Measurements from ENCODE around the gene CCDC3. TPM values are rescaled to one million over a fixed set of nuclear protein-coding genes. Genes with fewer than 3 reads are reported as not detected.

CCDC3 gene
- total RNA-seq, 1 experiment from 2014 or later = 2.8 TPM

DNA sequence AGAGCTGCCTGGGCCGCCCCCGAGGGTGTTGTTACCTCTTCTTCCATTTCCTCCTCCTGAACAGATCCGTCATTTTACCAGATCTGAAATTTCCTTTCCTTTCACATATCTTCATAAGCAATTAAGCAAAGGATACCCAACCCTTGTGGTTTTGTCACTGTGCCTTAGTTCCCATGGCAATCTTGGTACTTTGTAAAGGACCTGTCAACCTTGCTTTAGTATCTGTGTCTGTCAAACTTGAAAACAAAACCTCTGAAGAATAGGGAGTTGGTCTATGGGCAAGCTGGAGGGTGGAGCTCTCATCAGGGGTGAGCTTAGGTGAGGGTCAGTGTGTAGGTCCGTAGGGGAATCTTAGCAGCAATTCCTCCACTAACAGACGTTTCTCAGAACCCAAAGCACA lies 25.4 kb upstream of the CCDC3 start:
- TF ChIP-seq EZH2 (IDR thresholded peaks at IDR 0.05; ENCODE audit: borderline replicate concordance, low read depth, low read length, poor library complexity, severe bottlenecking) = no peak
- TF ChIP-seq, protein P1, sequence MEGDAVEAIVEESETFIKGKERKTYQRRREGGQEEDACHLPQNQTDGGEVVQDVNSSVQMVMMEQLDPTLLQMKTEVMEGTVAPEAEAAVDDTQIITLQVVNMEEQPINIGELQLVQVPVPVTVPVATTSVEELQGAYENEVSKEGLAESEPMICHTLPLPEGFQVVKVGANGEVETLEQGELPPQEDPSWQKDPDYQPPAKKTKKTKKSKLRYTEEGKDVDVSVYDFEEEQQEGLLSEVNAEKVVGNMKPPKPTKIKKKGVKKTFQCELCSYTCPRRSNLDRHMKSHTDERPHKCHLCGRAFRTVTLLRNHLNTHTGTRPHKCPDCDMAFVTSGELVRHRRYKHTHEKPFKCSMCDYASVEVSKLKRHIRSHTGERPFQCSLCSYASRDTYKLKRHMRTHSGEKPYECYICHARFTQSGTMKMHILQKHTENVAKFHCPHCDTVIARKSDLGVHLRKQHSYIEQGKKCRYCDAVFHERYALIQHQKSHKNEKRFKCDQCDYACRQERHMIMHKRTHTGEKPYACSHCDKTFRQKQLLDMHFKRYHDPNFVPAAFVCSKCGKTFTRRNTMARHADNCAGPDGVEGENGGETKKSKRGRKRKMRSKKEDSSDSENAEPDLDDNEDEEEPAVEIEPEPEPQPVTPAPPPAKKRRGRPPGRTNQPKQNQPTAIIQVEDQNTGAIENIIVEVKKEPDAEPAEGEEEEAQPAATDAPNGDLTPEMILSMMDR (conservative IDR thresholded peaks at IDR 0.05; ENCODE audit: low read depth, low read length) = no peak
- Histone ChIP-seq H3K27ac (ENCODE audit: low read depth, low read length, poor library complexity, severe bottlenecking) (no peak overlapping the region), H3K4me3 (ENCODE audit: low read depth, low read length, poor library complexity, severe bottlenecking) (no peak overlapping the region), H3K9me3 (ENCODE audit: low read depth, low read length, poor library complexity, severe bottlenecking) (peaks cover 25% of the 10 kb centered on the region), H3K4me1 (ENCODE audit: insufficient read depth, low read length, poor library complexity, severe bottlenecking) (no peaks in the 10 kb centered on the region), H3K36me3 (ENCODE audit: insufficient read depth, low read length, poor library complexity, severe bottlenecking) (no peaks in the 10 kb centered on the region), H3K27me3 (replicated peaks; ENCODE audit: insufficient read depth, low read depth, low read length, poor library complexity) (no peaks in the 10 kb centered on the region)
- DNase-seq (ENCODE audit: low spot score) = no peak
- CTCF ChIA-PET = no interaction called here
- POLR2A ChIA-PET (ENCODE audit: low non-redundant PET) = no interaction called here
- intact Hi-C loops (cut with micrococcal nuclease; ENCODE audit: unreplicated experiment) = no loop called here
- no TSS peak for BruUV-seq (replicated peaks)

DNA sequence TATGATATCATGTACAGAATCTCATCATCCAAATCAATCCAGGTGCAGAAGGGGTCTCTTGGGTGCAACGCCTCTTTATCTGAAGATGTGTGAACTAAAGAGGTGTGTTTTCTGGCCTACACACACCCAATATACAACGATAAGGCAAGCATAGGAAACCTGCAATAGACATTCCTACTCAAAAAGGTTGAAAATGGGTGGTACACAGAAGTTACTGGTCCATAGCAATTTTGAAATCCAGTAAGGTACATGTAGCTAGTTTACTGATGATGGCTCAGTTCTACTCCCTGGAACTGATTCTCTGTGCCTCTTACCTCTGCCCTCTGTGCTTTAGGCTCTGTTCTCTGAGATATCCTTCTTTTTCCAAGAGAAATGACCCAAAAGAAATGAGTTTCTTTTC lies 22.2 kb upstream of the CCDC3 start:
- H3K27me3 ChIP-seq (replicated peaks; ENCODE audit: insufficient read depth, low read depth, low read length, poor library complexity) = no peaks in the 10 kb centered on the region
- CTCF ChIA-PET = no interaction called here
- DNase-seq (ENCODE audit: low spot score) = no peak
- intact Hi-C loops (cut with micrococcal nuclease; ENCODE audit: unreplicated experiment) = no loop called here
- no TSS peak for BruUV-seq (replicated peaks)
- POLR2A ChIA-PET (ENCODE audit: low non-redundant PET) = no interaction called here
- peaks cover 25% of the 10 kb centered on the region for H3K9me3 ChIP-seq (ENCODE audit: low read depth, low read length, poor library complexity, severe bottlenecking)
- no peak for TF ChIP-seq EZH2 (IDR thresholded peaks at IDR 0.05; ENCODE audit: borderline replicate concordance, low read depth, low read length, poor library complexity, severe bottlenecking)
- TF ChIP-seq, protein P1 (conservative IDR thresholded peaks at IDR 0.05; ENCODE audit: low read depth, low read length) = no peak
- no peak overlapping the region for H3K4me3 ChIP-seq (ENCODE audit: low read depth, low read length, poor library complexity, severe bottlenecking)
- no peaks in the 10 kb centered on the region for H3K4me1 ChIP-seq (ENCODE audit: insufficient read depth, low read length, poor library complexity, severe bottlenecking)
- no peak overlapping the region for H3K27ac ChIP-seq (ENCODE audit: low read depth, low read length, poor library complexity, severe bottlenecking)
- H3K36me3 ChIP-seq (ENCODE audit: insufficient read depth, low read length, poor library complexity, severe bottlenecking) = no peaks in the 10 kb centered on the region

DNA sequence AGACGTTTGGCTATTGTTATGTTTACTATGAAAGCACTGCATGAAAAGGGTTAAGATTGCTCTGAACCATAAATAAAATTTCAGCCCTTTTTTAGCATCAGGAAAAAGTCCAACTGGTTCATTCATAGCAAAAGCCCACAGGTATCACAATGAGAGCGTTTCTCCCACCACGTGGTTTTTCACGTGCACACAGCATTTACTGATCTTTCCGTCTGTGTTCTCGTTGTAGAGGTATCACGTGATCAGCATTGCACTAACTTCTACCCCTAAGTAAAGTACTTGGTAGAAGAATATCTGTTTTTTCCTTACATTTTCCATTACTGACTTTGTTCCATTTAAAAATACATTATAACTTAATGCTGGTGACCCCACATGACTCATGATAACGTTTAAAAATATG lies 17.8 kb upstream of the CCDC3 start:
- DNase-seq (ENCODE audit: low spot score) = no peak
- POLR2A ChIA-PET (ENCODE audit: low non-redundant PET) = no interaction called here
- no peak for TF ChIP-seq EZH2 (IDR thresholded peaks at IDR 0.05; ENCODE audit: borderline replicate concordance, low read depth, low read length, poor library complexity, severe bottlenecking)
- TF ChIP-seq, protein P1 (conservative IDR thresholded peaks at IDR 0.05; ENCODE audit: low read depth, low read length) = no peak
- no peak overlapping the region for H3K4me3 ChIP-seq (ENCODE audit: low read depth, low read length, poor library complexity, severe bottlenecking)
- no peaks in the 10 kb centered on the region for H3K4me1 ChIP-seq (ENCODE audit: insufficient read depth, low read length, poor library complexity, severe bottlenecking)
- H3K27me3 ChIP-seq (replicated peaks; ENCODE audit: insufficient read depth, low read depth, low read length, poor library complexity) = no peaks in the 10 kb centered on the region
- H3K27ac ChIP-seq (ENCODE audit: low read depth, low read length, poor library complexity, severe bottlenecking) = no peak overlapping the region
- CTCF ChIA-PET = no interaction called here
- no peaks in the 10 kb centered on the region for H3K36me3 ChIP-seq (ENCODE audit: insufficient read depth, low read length, poor library complexity, severe bottlenecking)
- peaks cover 17% of the 10 kb centered on the region for H3K9me3 ChIP-seq (ENCODE audit: low read depth, low read length, poor library complexity, severe bottlenecking)
- no TSS peak for BruUV-seq (replicated peaks)
- intact Hi-C loops (cut with micrococcal nuclease; ENCODE audit: unreplicated experiment) = no loop called here
